Prostate gland (tissue), 2 donors: Measurements from ENCODE around the gene ARPC1A.

Experiments used
- POLR2AphosphoS5 ChIP-seq: sonication (generic); formaldehyde crosslinking; IDR thresholded peaks from one replicate; pipeline ENCODE4 v1.6.1; 2017; ENCODE audit warnings: antibody characterized with exemption
- TF ChIP-seq, protein P1 (sequence below), 4 experiments: fragments of 200-600 bp in 2 of 4; fragments of 450-650 bp in 2 of 4; sonication (generic) in 2 of 4; IDR thresholded peaks; 1 replicate in 3 of 4; 2 replicates in 1 of 4; pipeline ENCODE4 v1.5.1; 2016 to 2019; ENCODE audit warnings: antibody characterized with exemption in 4 of 4, mild to moderate bottlenecking in 2 of 4, moderate library complexity in 2 of 4

GRCh38 chr7:99407872-99408378, 82.2 kb downstream of the ARPC1A start:
- TF ChIP-seq, protein P1, sequence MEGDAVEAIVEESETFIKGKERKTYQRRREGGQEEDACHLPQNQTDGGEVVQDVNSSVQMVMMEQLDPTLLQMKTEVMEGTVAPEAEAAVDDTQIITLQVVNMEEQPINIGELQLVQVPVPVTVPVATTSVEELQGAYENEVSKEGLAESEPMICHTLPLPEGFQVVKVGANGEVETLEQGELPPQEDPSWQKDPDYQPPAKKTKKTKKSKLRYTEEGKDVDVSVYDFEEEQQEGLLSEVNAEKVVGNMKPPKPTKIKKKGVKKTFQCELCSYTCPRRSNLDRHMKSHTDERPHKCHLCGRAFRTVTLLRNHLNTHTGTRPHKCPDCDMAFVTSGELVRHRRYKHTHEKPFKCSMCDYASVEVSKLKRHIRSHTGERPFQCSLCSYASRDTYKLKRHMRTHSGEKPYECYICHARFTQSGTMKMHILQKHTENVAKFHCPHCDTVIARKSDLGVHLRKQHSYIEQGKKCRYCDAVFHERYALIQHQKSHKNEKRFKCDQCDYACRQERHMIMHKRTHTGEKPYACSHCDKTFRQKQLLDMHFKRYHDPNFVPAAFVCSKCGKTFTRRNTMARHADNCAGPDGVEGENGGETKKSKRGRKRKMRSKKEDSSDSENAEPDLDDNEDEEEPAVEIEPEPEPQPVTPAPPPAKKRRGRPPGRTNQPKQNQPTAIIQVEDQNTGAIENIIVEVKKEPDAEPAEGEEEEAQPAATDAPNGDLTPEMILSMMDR (IDR thresholded peaks at IDR 0.05), result no peak
- no peak for TF ChIP-seq POLR2AphosphoS5
